K562 (cell line): ENCODE data around the gene TDRD3. TPM values are rescaled to one million over a fixed set of nuclear protein-coding genes. Genes with fewer than 3 reads are reported as not detected.

Experiments used
- ESRRA ChIP-seq: fragments of 450-650 bp; IDR thresholded peaks from 2 replicates; pipeline ENCODE4 v1.6.1; 2014; ENCODE audit warnings: low read depth, mild to moderate bottlenecking, moderate library complexity, borderline replicate concordance
- HIVEP1 ChIP-seq: fragments of 250-450 bp; sonication (Bioruptor Pico); IDR thresholded peaks from 2 replicates; pipeline ENCODE4 v1.4.0; 2020; ENCODE audit warnings: mild to moderate bottlenecking
- KLF6 ChIP-seq: fragments of 250-450 bp; sonication (Bioruptor Pico); IDR thresholded peaks from 2 replicates; pipeline ENCODE4 v1.4.0; 2020; ENCODE audit warnings: mild to moderate bottlenecking, moderate library complexity, borderline replicate concordance
- MTF1 ChIP-seq: fragments of 250-450 bp; sonication (Bioruptor Pico); IDR thresholded peaks from 2 replicates; pipeline ENCODE4 v1.9.0; 2021; ENCODE audit warnings: moderate library complexity, mild to moderate bottlenecking, inconsistent platforms, borderline replicate concordance
- NCOA6 ChIP-seq: fragments of 450-650 bp; IDR thresholded peaks from 2 replicates; pipeline ENCODE4 v1.6.1; 2017; ENCODE audit warnings: mild to moderate bottlenecking
- NFE2 ChIP-seq: IDR thresholded peaks from 2 replicates; pipeline ENCODE4 v1.6.1; 2014; ENCODE audit warnings: antibody characterized with exemption, low read depth
- ZNF324 ChIP-seq: fragments of 250-450 bp; sonication (Bioruptor Pico); IDR thresholded peaks from 2 replicates; pipeline ENCODE4 v1.4.0; 2020; ENCODE audit warnings: mild to moderate bottlenecking
- polyA plus RNA-seq, 8 experiments: library from polyadenylated mRNA; depleted of rRNA in 4 of 8; stranded (reverse) in 5 of 8; unstranded in 3 of 8; fragments of >200 nt; fragmentation: Nextera tagmentation in 2 of 8; fragmentation: Illumina TruSeq in 1 of 8; extraction: Ambion mirVana in 2 of 8; extraction: Trizol in 1 of 8; gene quantifications; 2 replicates each; pipeline versions ENCODE4 v1.2.1 to v1.2.3, GENCODE V29; 2011 to 2014; ENCODE audit warnings: inconsistent platforms in 1 of 8, missing spikeins in 1 of 8
- total RNA-seq, 7 experiments: library from RNA; depleted of rRNA in 6 of 7; stranded (reverse); fragments of >200 nt in 6 of 7; fragmentation: Illumina TruSeq in 2 of 7; extraction: Trizol in 2 of 7; gene quantifications; 2 replicates each; pipeline versions ENCODE4 v1.2.1 to v1.2.3, GENCODE V29; 2011 to 2021; ENCODE audit warnings: low replicate concordance in 1 of 7
- TF ChIP-seq, protein P1 (sequence below): conservative IDR thresholded peaks from 2 replicates; pipeline ENCODE4 v1.6.1; 2011; ENCODE audit warnings: low read depth, mild to moderate bottlenecking, low read length; ENCODE audit not compliant: control insufficient read depth
- TF ChIP-seq, protein P2 (sequence below): fragments of 450-650 bp; formaldehyde crosslinking; IDR thresholded peaks from 2 replicates; pipeline ENCODE4 v1.4.0; 2022; ENCODE audit warnings: missing genetic modification characterization

Gene TDRD3
- total and polyA plus RNA-seq, 9 of the 15 experiments (the other 6 are each of a cell fraction or from before 2014, with no cell fraction given) = 3.6 to 16.4 (median 9.5) TPM

GRCh38 chr13:60583196-60583888, 186.3 kb downstream of the TDRD3 start (continued):
- no peak for TF ChIP-seq KLF6 (CRISPR knock-in tag)
- no peak for TF ChIP-seq HIVEP1 (CRISPR knock-in tag)
- TF ChIP-seq NCOA6 = no peak
- TF ChIP-seq ZNF324 (CRISPR knock-in tag) = no peak
- peak; percentile 66 for TF ChIP-seq NFE2
- no peak for TF ChIP-seq MTF1 (CRISPR knock-in tag)
- TF ChIP-seq ESRRA = no peak; the same call in 1 of the 2 replicates
- TF ChIP-seq, protein P1, sequence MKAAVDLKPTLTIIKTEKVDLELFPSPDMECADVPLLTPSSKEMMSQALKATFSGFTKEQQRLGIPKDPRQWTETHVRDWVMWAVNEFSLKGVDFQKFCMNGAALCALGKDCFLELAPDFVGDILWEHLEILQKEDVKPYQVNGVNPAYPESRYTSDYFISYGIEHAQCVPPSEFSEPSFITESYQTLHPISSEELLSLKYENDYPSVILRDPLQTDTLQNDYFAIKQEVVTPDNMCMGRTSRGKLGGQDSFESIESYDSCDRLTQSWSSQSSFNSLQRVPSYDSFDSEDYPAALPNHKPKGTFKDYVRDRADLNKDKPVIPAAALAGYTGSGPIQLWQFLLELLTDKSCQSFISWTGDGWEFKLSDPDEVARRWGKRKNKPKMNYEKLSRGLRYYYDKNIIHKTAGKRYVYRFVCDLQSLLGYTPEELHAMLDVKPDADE = no peak
- TF ChIP-seq, protein P2, sequence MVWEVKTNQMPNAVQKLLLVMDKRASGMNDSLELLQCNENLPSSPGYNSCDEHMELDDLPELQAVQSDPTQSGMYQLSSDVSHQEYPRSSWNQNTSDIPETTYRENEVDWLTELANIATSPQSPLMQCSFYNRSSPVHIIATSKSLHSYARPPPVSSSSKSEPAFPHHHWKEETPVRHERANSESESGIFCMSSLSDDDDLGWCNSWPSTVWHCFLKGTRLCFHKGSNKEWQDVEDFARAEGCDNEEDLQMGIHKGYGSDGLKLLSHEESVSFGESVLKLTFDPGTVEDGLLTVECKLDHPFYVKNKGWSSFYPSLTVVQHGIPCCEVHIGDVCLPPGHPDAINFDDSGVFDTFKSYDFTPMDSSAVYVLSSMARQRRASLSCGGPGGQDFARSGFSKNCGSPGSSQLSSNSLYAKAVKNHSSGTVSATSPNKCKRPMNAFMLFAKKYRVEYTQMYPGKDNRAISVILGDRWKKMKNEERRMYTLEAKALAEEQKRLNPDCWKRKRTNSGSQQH (CRISPR knock-in tag) = no peak
